ENCODE results near the gene IGFN1.

IGFN1 gene

GRCh38 chr1:201186192-201186591 is 4.4 kb upstream of the IGFN1 start:
- DNase-seq, result no peak

GRCh38 chr1:201189085-201189484 is 1.5 kb upstream of the IGFN1 start:
- DNase-seq, result no peak

GRCh38 chr1:201190005-201190404 is 619 bp upstream of the IGFN1 start:
- DNase-seq, result no peak

GRCh38 chr1:201191653-201192260 is 1.1 kb downstream of the IGFN1 start:
- peak; percentile 95 for DNase-seq

- DNase-seq, result peak; percentile 75
Observed at GRCh38 chr1:201192261-201192788, 1.7 kb downstream of the IGFN1 start.

- DNase-seq, result no peak
Observed at GRCh38 chr1:201194046-201194445, 3.4 kb downstream of the IGFN1 start.

- no peak for DNase-seq
Observed at GRCh38 chr1:201198598-201198997, 8.0 kb downstream of the IGFN1 start.

- DNase-seq, result no peak
Observed at GRCh38 chr1:201205036-201205435, 14.4 kb downstream of the IGFN1 start.

GRCh38 chr1:201206176-201206575 is 15.6 kb downstream of the IGFN1 start:
- DNase-seq, result no peak

- no peak for DNase-seq
Observed at GRCh38 chr1:201207046-201207445, 16.4 kb downstream of the IGFN1 start.

GRCh38 chr1:201208236-201208635 is 17.6 kb downstream of the IGFN1 start:
- no peak for DNase-seq

GRCh38 chr1:201212056-201212455 is 21.4 kb downstream of the IGFN1 start:
- DNase-seq, result no peak

- no peak for DNase-seq
Observed at GRCh38 chr1:201212461-201213055, 21.9 kb downstream of the IGFN1 start.

- DNase-seq, result no peak
Observed at GRCh38 chr1:201213106-201213770, 22.6 kb downstream of the IGFN1 start.

GRCh38 chr1:201213926-201214325 is 23.3 kb downstream of the IGFN1 start:
- no peak for DNase-seq

- peak; percentile 7 for DNase-seq
Observed at GRCh38 chr1:201214461-201214860, 23.8 kb downstream of the IGFN1 start.

GRCh38 chr1:201214886-201215285 is 24.3 kb downstream of the IGFN1 start:
- DNase-seq, result no peak

GRCh38 chr1:201215531-201216357 is 25.1 kb downstream of the IGFN1 start:
- DNase-seq, result no peak

- no peak for DNase-seq
Observed at GRCh38 chr1:201216395-201217085, 25.9 kb downstream of the IGFN1 start.

GRCh38 chr1:201217146-201217545 is 26.5 kb downstream of the IGFN1 start:
- no peak for DNase-seq

GRCh38 chr1:201217851-201218250 is 27.2 kb downstream of the IGFN1 start:
- DNase-seq, result no peak

GRCh38 chr1:201218409-201218808 is 27.8 kb downstream of the IGFN1 start:
- no peak for DNase-seq

Measured in fibroblast of skin of right biceps (primary cell).